GM19328 (cell line): ENCODE results near the gene L3MBTL4.

Source experiments
- ATAC-seq: cut with Tn5 transposase; IDR thresholded peaks from one replicate; pipeline ENCODE4 v1.9.1; 2021; ENCODE audit warnings: mild to moderate bottlenecking, moderate library complexity; ENCODE audit not compliant: unreplicated experiment

L3MBTL4 gene

DNA sequence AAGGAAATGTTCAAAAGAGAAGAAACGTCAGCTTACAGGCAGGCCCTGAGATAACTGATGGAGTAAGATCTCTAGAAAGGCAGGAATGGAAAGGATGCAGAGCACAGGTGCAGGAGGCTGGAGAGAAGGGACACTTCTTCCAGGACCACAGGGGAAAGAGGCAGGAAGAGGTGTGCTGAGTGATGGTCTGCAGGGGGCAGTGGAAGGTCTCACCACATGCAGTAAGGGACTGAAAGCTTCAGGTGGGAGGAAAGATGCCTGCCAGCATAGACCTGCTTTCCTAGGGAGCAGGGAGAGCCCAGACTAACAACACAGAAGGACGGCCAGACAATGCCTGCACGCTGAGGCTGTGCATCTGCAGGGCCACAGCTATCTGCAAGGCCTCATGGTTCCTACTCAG, 156.8 kb downstream of the L3MBTL4 start:
- ATAC-seq: no peak

DNA sequence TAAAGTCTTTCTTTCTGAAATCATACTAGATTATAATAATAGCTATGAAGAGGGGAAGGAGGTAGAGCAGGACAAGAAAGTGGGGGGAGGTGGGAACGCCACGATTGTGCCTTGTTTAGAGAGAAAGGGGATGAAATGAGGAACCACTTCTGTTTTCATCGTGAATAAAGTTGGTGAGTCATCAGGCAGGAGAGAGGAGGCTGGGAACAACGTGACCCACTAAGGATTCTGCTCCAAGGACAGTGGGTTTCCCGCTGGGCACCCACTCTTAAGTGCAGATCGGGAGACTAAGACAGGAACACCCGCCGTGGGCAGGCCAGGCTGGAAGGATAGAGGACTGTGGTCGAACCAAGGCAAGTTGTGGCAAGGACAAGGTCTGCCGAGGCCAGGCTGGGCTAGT, 158.2 kb downstream of the L3MBTL4 start:
- no peak for ATAC-seq

GRCh38 chr18:6255886-6256285, 158.8 kb downstream of the L3MBTL4 start:
- no peak for ATAC-seq

DNA sequence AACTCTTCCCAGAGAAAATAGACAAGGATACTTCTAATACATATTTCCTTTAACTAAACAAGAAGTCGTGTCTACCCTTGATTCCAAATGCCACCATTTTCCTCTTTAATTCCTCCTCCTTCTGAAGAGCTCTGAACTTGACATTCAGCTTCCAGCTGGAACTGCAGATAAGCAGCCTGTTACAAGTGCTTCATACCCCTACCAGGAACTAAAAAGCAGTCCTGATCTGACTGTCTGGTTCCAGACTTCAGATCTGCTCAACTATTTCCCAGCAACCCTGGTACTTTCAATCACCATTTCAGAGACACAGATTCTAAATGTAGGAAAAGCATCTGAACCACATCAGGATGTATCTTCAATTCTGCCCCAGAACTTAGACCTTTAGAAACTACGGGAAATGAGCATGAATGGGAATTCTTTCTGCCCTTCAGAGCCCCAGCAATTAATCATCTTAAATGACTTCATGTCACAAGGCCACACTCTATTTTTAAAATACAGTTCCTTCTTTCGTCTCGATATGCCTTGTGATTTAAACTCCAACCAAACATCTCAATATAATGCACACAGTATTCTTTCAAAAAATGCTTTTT, 159.5 kb downstream of the L3MBTL4 start:
- no peak for ATAC-seq

DNA sequence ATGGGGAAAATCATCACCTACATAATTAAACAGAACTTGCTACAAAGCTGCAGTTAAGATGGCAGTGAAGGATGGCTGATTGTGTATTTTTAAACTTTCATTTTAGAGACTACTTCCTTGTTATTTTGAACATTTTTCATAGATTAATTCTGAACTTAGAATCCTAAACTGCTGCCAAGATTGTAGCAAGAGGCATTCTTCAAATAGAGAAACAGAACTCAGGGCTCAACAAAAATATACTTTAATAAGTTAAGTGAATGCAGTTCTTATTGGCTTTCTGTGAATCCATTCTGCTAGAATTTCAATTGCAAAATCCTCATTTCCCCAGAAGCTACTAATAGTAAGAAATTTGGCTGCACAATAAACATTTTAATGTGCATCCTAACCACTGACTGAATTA, 160.3 kb downstream of the L3MBTL4 start:
- no peak for ATAC-seq

DNA sequence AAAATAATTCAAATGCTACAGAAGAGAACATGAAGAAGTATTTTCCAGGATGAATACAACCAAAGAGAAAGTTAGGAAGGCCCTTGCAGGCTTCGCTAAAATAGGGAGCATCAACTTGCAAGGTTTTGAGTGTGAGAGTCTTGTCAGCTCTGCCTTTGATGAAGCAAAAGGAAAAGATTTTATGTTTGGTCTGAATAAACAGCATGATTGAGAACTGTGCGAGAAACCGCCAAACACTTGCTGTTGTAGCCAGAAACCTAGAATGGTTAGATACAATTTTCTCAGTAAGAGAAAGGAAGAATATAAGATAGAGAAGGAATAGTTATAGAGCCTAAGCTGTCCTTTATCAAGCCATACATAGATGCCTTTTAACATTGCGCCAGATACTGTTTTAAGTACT, 163.6 kb downstream of the L3MBTL4 start:
- ATAC-seq: no peak

DNA sequence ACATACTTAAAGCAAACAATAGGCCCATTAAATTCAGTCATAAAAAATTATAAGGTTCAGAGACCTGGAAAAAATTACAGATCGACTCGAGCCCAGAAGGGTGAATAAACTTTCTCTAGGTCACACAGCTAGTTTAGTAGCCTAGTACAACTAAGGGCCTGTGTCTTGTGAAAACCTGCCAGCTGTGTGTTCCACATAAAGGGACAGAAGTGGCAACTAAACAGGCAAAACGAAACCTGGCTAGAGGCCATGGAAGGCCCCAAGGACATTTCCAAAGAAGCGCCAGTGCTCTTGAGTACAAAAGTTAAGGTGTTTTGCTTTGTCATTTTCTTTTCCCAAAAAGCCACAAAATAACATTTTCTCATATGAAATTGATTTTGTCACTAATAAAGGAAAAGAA, 164.9 kb downstream of the L3MBTL4 start:
- ATAC-seq: no peak

GRCh38 chr18:6249170-6249569, 165.5 kb downstream of the L3MBTL4 start:
- ATAC-seq: peak; percentile 87

GRCh38 chr18:6248017-6248416, 166.7 kb downstream of the L3MBTL4 start:
- no peak for ATAC-seq

DNA sequence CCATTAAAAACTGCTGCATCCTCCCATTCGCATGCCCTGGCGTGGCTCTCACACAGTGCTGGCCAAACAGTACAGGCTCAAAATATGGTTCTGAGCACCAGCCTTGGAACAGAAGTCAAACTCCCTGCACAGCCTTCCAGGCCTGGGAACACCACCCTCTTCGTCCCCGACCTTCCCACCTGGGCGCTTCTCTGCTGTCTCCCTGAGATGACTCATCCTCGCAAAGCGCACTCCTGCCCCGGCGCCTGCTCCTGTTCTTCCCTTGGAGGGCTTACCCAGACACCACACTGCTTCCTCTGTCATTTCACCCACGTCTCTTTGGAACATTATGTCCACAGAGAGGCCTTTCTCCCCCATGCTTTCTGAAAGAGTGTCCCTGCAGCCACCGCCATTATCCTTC, 172.7 kb downstream of the L3MBTL4 start:
- ATAC-seq: no peak

DNA sequence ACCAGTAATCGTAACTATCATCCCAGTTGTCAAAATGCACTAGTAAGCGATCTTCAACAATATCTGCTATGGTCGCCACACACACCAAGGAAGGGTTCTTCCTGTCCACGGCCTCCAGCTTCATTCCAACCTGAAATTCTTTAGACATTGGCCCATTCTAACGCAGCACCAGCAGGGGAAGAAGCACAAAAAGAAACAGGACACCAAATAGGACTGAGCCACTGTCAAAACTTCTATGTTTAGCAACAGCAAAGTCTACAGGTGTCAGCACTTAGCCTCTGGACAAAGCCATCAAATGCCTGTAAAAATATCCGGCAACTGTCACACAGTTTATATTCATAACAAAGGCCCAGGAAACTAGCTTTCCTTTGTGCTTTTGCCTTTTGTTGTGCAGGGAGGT, 175.0 kb downstream of the L3MBTL4 start:
- no peak for ATAC-seq

- no peak for ATAC-seq
Observed at GRCh38 chr18:6236258-6236657, 178.5 kb downstream of the L3MBTL4 start.

DNA sequence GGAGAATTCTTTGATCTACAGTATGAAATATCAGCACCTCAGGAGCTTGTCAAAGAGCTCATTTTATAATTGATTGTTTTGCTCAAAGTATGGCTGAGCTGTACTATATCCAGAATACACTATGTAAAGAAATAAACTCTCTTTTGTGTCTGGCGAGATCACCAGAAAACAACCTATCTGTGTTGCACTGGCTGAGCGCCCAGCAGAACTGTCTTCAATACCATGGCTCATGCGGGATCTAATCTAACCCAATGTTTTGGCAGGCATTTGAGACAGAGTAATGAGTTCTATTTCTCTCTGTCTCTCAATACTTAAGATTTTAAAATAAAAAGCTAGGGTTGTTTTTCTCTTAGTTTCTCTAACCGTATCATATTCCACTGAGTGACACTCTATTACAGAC, 192.4 kb downstream of the L3MBTL4 start:
- ATAC-seq: no peak

- no peak for ATAC-seq
Observed at GRCh38 chr18:6221602-6222014, 193.1 kb downstream of the L3MBTL4 start.

DNA sequence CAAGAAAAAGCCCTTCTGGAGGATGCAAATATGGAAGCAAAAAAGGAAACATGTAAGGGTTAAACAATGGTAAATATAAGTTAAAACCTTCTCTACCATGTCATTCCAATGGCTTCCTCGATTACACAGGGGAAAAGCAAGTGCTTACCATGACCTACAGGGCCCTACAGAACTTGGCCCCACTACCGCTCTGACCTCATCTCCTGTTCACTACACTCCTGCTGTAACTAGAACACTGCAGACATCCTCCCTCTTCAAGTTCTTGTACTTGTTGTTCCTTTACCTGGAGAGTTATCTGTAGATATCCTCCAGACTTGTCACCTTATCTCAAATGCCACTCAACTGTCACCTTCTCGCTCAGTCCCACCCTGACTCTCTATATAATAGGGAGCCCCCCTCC, 194.6 kb downstream of the L3MBTL4 start:
- no peak for ATAC-seq

DNA sequence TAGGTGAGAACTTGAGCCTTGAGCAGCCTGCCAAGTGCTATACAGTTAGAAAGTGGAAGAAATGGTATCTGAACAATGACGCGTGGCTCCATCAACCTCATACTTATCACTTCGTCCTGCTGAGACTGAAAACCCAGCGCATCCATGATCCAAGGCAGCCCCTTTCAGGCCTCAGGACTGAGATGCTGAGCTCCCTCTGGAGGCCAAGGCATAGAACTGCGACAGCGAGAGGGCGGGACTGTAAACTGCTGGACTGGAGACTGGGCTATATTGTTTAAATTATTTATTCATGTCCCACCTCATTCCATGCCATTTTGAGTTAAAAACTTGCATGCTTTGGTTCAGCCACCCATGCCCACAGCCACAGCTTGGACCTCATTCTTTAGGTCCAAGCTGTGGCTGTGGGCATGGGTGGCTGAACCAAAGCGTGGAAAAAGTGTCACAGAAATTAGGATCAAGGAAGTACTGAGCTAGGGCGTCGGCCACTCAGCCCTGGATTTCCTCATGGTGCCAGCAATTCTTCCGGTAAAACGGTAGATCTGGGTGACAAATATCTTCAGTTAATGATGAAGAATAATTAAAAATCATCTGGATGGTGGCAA, 195.5 kb downstream of the L3MBTL4 start:
- no peak for ATAC-seq

- no peak for ATAC-seq
Observed at GRCh38 chr18:6215888-6216287, 198.8 kb downstream of the L3MBTL4 start.

DNA sequence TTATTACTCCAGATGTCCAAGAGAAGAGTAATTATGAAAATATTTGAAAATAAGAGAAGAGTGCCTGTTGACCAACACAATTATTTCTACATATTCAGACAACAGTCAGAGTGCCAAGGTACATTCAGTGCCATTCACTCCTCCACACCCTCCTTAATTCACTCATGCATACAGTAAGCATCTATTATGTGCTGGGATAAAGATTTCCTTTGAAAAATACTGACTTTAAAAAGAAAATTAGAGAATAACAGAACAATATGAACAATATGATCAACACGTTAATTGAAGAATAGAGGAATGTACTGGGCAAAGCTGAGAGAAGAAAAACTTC, 203.6 kb downstream of the L3MBTL4 start:
- no peak for ATAC-seq

DNA sequence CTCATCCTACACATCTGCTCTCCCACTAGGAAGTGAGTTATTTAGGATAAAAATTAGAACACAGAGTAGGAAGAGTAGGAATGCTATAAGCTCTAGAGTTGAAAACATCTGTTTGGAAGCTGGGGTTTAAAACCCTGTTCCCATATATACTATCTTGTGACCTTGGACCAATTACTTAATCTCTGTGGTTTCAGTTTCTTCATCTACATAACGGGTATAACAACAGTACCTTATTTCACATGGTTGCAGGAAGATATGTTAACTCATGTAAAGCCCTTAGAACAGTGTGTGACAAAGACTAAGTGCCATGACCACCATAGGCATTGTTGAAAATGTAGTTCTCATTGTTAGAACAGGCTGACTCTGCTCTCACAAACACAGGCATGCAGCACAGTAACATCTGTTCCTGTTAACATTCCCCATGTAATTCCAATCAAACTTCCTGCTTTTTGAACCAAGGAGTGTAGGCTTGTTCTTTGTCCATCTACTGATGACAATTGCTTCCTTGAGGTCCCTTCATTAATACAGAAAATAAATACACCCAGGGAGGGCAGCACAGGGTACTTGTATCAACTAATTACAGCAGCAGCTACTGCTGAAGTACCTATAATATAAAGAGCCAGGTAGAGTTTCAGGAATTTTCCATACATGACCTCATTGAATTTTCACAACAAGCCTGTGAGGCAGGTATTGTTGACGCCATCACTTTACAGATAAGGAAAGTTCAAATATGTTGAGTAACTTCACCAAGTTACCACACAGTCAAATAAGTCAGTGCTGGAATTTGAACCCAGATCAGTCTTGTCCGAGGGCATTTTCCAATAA, 204.2 kb downstream of the L3MBTL4 start:
- no peak for ATAC-seq

DNA sequence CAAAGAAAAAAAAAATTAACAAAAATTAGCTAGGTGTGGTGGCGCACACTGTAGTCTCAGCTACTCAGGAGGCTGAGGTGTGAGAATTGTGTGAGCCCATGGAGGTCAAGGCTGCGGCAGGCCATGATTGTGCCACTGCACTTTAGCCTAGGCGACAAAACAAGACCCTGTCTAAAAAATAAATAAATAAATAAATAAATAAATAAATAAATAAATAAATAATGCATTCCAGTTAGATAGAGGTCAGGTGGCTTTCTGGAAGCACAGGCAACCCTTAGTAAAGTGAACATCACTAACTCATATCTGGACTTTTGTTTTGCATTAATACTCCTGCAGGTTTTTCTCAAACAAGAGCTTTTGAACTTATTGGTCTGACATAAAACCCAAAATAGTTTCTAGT, 206.8 kb downstream of the L3MBTL4 start:
- no peak for ATAC-seq

GRCh38 chr18:6207116-6207515, 207.6 kb downstream of the L3MBTL4 start:
- no peak for ATAC-seq

DNA sequence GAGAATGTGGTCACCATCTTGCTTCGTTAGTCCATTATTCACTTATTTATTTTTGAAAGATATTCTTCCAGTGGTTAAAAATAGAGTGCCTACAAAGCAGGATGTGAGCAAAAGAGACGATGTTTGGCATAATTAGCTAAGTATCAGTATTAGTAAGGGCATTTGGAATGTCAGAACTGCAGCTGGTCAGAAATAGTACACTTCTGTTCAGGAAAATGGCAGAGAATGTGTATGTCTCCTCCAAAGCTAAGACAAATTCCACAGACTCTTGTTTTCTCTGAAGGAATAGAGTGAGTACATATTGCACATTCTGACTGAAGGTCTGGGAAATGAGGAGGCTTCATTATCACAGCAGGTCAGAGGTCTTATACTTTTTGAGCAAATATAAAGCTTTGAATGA, 209.0 kb downstream of the L3MBTL4 start:
- ATAC-seq: no peak
